Progenitor cell of endocrine pancreas (in vitro differentiated cells): ENCODE results near the gene TDRD10. TPM values are rescaled to one million over a fixed set of nuclear protein-coding genes. Genes with fewer than 3 reads are reported as not detected.

Experiments used
- DNase-seq: peaks from one replicate; pipeline ENCODE4 v3.0.0; 2021; ENCODE audit warnings: low spot score; ENCODE audit not compliant: unreplicated experiment
- H3K27ac Mint-ChIP-seq: 2 replicates; pipeline ENCODE4 v1.8.0; 2021; ENCODE audit warnings: mild to moderate bottlenecking, moderate library complexity, mixed read lengths
- H3K27me3 Mint-ChIP-seq: 2 replicates; pipeline ENCODE4 v1.8.0; 2021; ENCODE audit warnings: mixed read lengths
- H3K36me3 Mint-ChIP-seq: 2 replicates; pipeline ENCODE4 v1.8.0; 2022; ENCODE audit warnings: mixed read lengths; ENCODE audit not compliant: insufficient read depth
- H3K4me1 Mint-ChIP-seq: 2 replicates; pipeline ENCODE4 v1.8.0; 2021; ENCODE audit warnings: low read depth, mixed read lengths
- H3K4me3 Mint-ChIP-seq: 2 replicates; pipeline ENCODE4 v1.8.0; 2021; ENCODE audit warnings: low read depth, mild to moderate bottlenecking, moderate library complexity, mixed read lengths
- H3K9me3 Mint-ChIP-seq: 2 replicates; pipeline ENCODE4 v1.8.0; 2021; ENCODE audit warnings: low read depth, mixed read lengths
- total RNA-seq: library from RNA; stranded (reverse); gene quantifications from 2 replicates; pipeline ENCODE4 v1.2.1, GENCODE V29; 2021
- TF ChIP-seq, protein P1 (sequence below): fragments of 200-600 bp; sonication (generic); IDR thresholded peaks from one replicate; pipeline ENCODE4 v1.5.0; 2021; ENCODE audit warnings: antibody characterized with exemption, mild to moderate bottlenecking; ENCODE audit not compliant: unreplicated experiment

The TDRD10 gene
- total RNA-seq, 1 donor from 2014 or later, result not detected

DNA sequence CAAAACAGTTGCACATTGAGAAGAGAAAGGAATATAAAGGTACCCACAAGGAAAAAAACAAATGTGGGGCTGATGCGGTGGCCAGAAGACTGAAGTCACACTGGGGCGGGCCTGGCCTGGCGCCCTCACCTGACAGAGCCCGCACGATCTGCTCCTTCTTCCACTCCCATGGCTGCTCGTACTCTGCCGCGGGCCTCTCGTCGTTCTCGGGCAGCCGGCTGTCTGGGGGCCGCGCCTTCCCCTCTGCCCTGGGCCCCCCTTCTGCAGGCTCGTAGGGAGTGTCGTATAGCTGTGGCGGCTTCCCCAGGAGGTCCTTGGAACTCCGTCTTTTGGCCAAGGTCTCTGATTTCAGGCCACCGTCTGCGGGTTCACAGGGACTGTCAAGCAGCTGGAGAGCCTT is 13.1 kb upstream of the TDRD10 start:
- Mint-ChIP-seq H3K27ac (no peak overlapping the region), H3K36me3 (no peaks in the 10 kb centered on the region), H3K4me3 (no peak overlapping the region), H3K4me1 (peaks cover 2% of the 10 kb centered on the region), H3K27me3 (peaks cover 53% of the 10 kb centered on the region), H3K9me3 (no peaks in the 10 kb centered on the region)
- TF ChIP-seq, protein P1, sequence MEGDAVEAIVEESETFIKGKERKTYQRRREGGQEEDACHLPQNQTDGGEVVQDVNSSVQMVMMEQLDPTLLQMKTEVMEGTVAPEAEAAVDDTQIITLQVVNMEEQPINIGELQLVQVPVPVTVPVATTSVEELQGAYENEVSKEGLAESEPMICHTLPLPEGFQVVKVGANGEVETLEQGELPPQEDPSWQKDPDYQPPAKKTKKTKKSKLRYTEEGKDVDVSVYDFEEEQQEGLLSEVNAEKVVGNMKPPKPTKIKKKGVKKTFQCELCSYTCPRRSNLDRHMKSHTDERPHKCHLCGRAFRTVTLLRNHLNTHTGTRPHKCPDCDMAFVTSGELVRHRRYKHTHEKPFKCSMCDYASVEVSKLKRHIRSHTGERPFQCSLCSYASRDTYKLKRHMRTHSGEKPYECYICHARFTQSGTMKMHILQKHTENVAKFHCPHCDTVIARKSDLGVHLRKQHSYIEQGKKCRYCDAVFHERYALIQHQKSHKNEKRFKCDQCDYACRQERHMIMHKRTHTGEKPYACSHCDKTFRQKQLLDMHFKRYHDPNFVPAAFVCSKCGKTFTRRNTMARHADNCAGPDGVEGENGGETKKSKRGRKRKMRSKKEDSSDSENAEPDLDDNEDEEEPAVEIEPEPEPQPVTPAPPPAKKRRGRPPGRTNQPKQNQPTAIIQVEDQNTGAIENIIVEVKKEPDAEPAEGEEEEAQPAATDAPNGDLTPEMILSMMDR, result no peak
- DNase-seq, result no peak

DNA sequence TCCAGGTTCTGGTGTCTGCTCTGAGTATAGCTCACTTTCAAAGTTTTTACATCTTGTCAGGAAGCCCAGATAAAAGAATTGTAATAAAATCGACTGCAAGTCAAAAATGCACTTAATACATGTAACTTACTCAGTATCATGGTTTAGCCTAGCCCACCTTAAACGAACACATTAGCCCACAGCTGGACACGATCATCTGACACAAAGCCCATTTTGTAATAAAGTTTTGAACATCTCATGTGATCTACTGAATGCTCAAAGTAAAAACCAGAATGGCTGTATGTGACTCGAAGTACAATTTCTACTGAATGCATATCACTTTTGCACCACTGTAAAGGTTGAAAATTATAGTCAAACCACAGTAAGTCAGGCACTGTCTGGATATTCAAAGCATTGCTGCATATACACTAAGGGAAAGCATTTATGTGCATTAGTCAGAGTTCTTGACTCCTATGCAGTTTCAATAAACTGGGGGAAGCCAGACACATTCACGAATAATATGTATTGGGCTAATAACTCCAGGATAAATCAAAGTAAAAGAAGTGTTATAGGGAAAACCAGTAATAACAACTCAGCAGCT is 12.2 kb upstream of the TDRD10 start:
- Mint-ChIP-seq H3K4me1 (peaks cover 2% of the 10 kb centered on the region), H3K4me3 (no peak overlapping the region), H3K27me3 (peaks cover 49% of the 10 kb centered on the region), H3K9me3 (no peaks in the 10 kb centered on the region), H3K27ac (no peak overlapping the region), H3K36me3 (no peaks in the 10 kb centered on the region)
- TF ChIP-seq, protein P1, result no peak
- no peak for DNase-seq

DNA sequence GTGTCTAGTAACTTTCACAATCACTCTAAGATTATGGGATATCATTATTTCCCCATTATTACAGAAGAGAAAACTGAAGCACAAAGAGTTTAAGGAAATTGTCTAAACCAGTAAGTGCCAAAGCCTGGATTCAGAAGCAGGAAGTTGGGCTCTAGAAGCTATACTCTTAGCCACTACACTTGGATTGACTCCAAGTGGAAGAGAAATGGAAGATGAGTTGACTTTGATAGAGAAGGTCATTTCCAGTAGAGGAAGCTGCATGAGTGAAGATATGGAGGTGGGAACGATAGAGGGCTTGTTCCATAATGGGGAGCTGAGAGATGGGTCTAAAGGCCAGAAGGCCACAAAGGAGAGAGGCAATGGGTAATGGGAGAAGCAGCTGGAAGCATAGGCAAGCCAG is 11.7 kb upstream of the TDRD10 start:
- TF ChIP-seq, protein P1, result no peak
- no peak for DNase-seq
- no peak overlapping the region for H3K27ac Mint-ChIP-seq
- no peaks in the 10 kb centered on the region for H3K36me3 Mint-ChIP-seq
- no peak overlapping the region for H3K4me3 Mint-ChIP-seq
- H3K27me3 Mint-ChIP-seq, result peaks cover 49% of the 10 kb centered on the region
- H3K4me1 Mint-ChIP-seq, result peaks cover 2% of the 10 kb centered on the region
- H3K9me3 Mint-ChIP-seq, result no peaks in the 10 kb centered on the region

DNA sequence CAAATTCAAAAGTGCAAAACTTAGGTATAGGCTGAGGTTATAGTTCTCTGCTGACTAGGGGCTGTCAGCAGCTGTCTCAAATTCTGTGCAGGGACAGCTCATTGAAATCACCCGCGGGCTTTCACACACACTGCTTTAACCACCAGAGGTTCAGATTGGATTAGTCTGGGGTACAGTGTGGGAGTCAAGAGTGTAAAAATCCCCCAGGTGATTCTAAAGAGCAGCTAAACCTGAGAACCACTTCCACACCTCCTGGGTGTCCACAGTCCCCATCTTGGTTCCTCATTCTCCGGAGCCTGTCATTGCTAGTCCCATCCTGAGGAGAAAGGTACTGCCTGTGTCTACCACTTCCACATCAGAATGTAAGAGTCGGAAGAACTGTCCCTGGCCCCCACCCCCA is 9.9 kb upstream of the TDRD10 start:
- H3K27me3 Mint-ChIP-seq, result peaks cover 41% of the 10 kb centered on the region
- no peaks in the 10 kb centered on the region for H3K36me3 Mint-ChIP-seq
- no peak overlapping the region for H3K4me3 Mint-ChIP-seq
- no peaks in the 10 kb centered on the region for H3K9me3 Mint-ChIP-seq
- peaks cover 5% of the 10 kb centered on the region for H3K4me1 Mint-ChIP-seq
- TF ChIP-seq, protein P1, result no peak
- no peak for DNase-seq
- H3K27ac Mint-ChIP-seq, result no peak overlapping the region

DNA sequence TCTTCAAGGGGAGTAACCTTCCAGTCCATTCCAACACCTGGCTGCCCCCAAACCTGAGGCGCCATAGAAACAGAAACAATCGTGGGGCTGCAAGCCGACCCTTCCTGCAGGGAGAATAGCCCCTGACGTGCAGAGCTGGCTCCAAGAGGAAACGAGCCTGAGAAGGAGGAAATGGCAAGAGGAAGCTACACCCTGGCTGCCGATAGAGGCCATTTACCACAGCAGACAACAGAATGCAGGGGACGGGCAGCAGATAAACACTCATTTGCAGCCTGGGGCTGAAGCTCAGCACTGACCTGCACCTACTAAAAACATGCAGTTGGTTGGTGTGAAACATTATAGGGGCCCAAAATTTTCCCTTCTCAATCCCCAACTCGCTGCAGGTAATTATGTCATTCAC is 8.7 kb upstream of the TDRD10 start:
- Mint-ChIP-seq H3K27me3 (peaks cover 41% of the 10 kb centered on the region), H3K4me3 (no peak overlapping the region), H3K27ac (no peak overlapping the region), H3K36me3 (no peaks in the 10 kb centered on the region), H3K4me1 (peaks cover 6% of the 10 kb centered on the region), H3K9me3 (no peaks in the 10 kb centered on the region)
- DNase-seq, result no peak
- TF ChIP-seq, protein P1, result no peak
